CD1c-positive myeloid dendritic cell (primary cell): Measurements from ENCODE around the gene DESI2.

Experiments used
- DNase-seq: peaks from one replicate; pipeline ENCODE4 v3.0.0-alpha.2; 2016; ENCODE audit errors: extremely low spot score

Gene DESI2

GRCh38 chr1:244652623-244653438, at the start of gene DESI2:
DESI2 (plus strand) TSS chr1:244653126; CDS start chr1:244653314, 188 bp downstream.
- peak; percentile 99 for DNase-seq

GRCh38 chr1:244603498-244603897, 49.4 kb upstream of the DESI2 start:
- DNase-seq = peak; percentile 72

GRCh38 chr1:244605835-244606370, 47.0 kb upstream of the DESI2 start:
- no peak for DNase-seq

- no peak for DNase-seq
Measured at GRCh38 chr1:244614113-244614836, 38.7 kb upstream of the DESI2 start.

- no peak for DNase-seq
Measured at GRCh38 chr1:244614879-244615278, 38.0 kb upstream of the DESI2 start.

- DNase-seq = no peak
Measured at GRCh38 chr1:244615301-244615700, 37.6 kb upstream of the DESI2 start.

GRCh38 chr1:244626709-244627108, 26.2 kb upstream of the DESI2 start:
- no peak for DNase-seq

- DNase-seq = no peak
Measured at GRCh38 chr1:244628789-244629188, 24.1 kb upstream of the DESI2 start.

GRCh38 chr1:244633140-244633539, 19.8 kb upstream of the DESI2 start:
- DNase-seq = no peak

- no peak for DNase-seq
Measured at GRCh38 chr1:244634546-244634945, 18.4 kb upstream of the DESI2 start.

GRCh38 chr1:244636488-244637259, 16.3 kb upstream of the DESI2 start:
- no peak for DNase-seq

GRCh38 chr1:244639561-244639960, 13.4 kb upstream of the DESI2 start:
- DNase-seq = no peak

GRCh38 chr1:244640917-244641316, 12.0 kb upstream of the DESI2 start:
- DNase-seq = no peak

- DNase-seq = no peak
Measured at GRCh38 chr1:244642526-244642925, 10.4 kb upstream of the DESI2 start.

GRCh38 chr1:244642988-244643387, 9.9 kb upstream of the DESI2 start:
- no peak for DNase-seq

- no peak for DNase-seq
Measured at GRCh38 chr1:244645414-244645813, 7.5 kb upstream of the DESI2 start.

- DNase-seq = no peak
Measured at GRCh38 chr1:244645890-244646289, 7.0 kb upstream of the DESI2 start.

GRCh38 chr1:244647819-244648218, 5.1 kb upstream of the DESI2 start:
- no peak for DNase-seq

- DNase-seq = no peak
Measured at GRCh38 chr1:244651956-244652622, 837 bp upstream of the DESI2 start.

- DNase-seq = peak; percentile 14
Measured at GRCh38 chr1:244653439-244654107, 647 bp downstream of the DESI2 start.
